KOPT-K1 (cell line): ENCODE data around the gene IGF1R.

Experiments used
- H3K27ac ChIP-seq: fragments of 200-600 bp; sonication (generic); 2 replicates; pipeline ENCODE4 v1.5.1; 2016; ENCODE audit warnings: antibody characterized with exemption, mild to moderate bottlenecking, low read depth, low read length; ENCODE audit not compliant: poor library complexity, severe bottlenecking
- H3K36me3 ChIP-seq: fragments of 200-600 bp; sonication (generic); 2 replicates; pipeline ENCODE4 v1.5.1; 2017; ENCODE audit warnings: antibody characterized with exemption, mild to moderate bottlenecking, low read length, moderate library complexity; ENCODE audit not compliant: insufficient read depth
- H3K9me3 ChIP-seq: fragments of 200-600 bp; sonication (generic); 2 replicates; pipeline ENCODE4 v1.5.1; 2017; ENCODE audit warnings: antibody characterized with exemption, low read length, mild to moderate bottlenecking; ENCODE audit not compliant: insufficient read depth, poor library complexity, severe bottlenecking

IGF1R gene

DNA sequence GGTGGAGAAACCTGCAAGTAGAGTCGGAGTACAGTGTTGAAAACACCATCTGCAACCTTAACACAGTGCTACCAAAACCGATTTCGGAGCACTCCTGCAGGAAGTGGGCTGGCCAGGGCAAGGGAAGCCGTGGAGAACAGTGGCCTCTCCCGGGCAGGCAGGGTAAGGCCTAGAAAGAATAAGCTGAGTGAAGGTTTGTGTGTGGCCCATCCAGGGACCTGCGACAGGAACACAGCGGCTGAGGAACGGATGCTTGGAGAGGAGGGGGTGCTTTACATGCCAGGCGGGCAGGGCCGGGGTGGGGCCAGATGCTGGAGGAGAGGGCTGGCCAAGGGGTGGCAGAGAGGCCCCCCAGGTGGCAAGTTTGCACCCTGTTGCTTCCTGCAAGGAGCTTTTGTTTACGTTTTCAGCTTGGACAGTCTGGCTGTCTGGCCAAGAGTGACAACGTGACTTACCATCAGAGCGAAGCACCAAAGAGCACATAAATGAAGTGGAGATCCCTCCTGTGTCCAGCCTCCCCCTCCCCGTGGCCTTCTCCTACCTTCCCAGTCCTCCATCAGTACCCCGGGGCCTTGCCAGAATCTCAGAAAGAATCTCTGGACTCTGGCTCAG, 202.7 kb downstream of the IGF1R start:
- Histone ChIP-seq H3K9me3 (no peaks in the 10 kb centered on the region), H3K27ac (peak overlapping the region; percentile 90), H3K36me3 (no peaks in the 10 kb centered on the region)

DNA sequence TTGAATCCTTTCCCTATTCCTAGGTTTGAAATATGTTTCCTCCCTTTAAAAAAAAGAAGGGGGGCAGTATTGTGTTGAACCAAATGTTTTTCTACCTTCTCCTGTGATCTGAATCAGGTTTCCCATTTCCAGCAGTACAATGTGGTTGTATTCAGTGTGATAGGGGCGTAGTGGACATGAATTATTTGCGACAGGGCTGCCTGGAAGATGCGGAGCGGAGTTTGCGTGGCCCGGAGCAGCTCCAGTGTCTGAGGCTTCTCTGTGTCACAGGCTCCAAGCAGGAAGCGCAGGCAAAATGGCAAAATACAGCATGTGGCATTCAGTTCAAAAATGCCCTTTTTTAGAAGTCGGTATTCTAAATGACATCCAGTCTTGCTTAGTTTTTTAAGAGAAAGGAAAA, 204.8 kb downstream of the IGF1R start:
- Histone ChIP-seq H3K36me3 (no peaks in the 10 kb centered on the region), H3K9me3 (no peaks in the 10 kb centered on the region), H3K27ac (peak overlapping the region; percentile 90)

DNA sequence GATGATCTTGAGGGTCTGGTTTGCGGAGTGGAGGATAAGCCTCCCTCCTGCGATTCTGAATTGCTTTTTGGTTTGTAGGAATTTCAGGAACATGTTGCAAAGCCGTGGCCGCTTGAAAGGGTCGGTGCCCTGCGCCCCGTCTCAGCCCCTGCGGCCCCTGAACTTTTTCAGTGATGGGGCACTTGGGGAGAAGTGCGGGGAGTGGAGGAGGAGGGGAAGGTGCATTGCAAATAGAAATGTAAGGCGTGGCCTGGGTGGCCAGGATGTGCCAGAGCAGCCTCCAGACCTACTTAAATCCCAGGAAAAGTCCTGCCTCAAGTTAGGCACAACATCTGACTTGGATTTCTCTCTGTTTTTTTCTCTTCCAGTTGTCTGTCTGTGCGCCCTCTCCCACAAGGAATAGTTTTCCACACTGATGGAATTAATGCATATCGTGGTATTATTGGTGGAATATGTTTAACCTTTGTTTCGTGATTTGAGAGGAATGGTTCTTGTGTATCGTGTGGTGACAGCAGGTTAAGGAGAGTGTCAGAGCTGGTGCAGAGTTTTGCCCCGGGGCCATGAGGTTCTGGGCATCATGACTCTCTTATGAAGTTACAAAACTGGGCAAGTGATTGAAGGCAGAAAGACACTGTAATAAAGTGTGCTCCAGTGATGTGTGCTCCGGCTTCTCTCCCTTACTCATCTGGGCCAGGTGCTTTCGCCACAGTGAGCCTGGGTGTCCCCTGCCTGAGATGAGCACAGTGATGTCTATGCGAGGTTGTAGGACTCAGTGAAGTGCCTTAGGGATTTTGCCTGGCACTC, 205.5 kb downstream of the IGF1R start:
- peak overlapping the region; percentile 90 for H3K27ac ChIP-seq
- H3K36me3 ChIP-seq = no peaks in the 10 kb centered on the region
- H3K9me3 ChIP-seq = no peaks in the 10 kb centered on the region

DNA sequence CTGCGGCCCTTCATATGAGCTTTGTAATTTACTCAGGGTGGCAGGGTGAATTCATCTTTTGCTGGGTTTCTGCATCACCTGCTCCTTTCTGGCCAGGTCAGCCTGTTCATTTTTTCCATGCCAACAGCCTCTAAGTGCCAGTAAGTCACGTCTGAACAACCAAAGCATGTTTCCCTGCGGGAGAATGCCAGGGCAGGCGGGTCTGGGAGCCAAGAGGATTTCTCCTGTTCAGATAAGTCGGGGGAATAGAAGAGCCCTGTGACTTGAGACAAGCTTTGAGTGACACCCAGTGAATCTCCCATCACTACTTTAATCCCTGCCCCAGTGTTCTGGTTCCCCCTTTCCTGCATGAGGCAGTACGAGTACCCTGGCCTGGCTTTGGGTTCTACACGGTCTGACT, 206.2 kb downstream of the IGF1R start:
- H3K27ac ChIP-seq = no peak overlapping the region

DNA sequence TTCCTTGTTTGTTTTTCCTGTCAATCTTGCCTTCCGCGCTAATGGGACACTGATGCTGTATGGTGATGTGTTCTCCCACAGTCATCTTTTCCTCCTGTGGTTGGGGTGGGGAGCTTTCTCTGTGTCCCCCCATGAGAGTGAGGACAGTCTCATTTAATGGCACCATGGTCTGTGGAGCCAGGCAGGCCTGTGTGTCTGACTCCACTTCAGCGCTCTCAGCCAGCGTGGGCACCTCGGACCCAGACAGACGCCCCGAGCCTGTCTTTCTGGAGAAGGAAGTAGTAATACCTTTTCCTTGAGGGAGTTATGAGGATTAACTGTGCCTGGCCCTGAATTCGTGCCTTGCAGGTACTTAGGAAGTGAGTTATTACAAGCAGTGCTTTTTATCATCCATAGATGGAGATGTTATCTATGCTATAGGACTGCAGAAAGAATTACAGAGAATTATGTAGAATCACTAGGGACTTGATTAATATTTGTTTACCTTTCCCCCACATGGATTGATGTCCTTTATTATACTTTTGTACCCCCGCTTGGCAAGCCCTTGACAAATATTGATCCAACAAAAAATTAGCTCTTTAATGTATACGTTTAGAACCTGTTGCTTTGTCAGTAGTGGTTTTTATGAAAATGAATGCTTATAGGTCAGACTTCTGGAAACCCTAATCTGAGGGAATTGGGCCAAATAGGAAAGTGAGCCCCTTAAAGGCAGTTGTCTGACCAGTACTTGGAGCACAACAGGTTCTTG, 206.9 kb downstream of the IGF1R start:
- Histone ChIP-seq H3K36me3 (no peaks in the 10 kb centered on the region), H3K27ac (no peak overlapping the region), H3K9me3 (no peaks in the 10 kb centered on the region)

More for the DNA sequence above, 206.2 kb downstream of the IGF1R start:
- Histone ChIP-seq H3K36me3 (no peaks in the 10 kb centered on the region), H3K9me3 (no peaks in the 10 kb centered on the region)

DNA sequence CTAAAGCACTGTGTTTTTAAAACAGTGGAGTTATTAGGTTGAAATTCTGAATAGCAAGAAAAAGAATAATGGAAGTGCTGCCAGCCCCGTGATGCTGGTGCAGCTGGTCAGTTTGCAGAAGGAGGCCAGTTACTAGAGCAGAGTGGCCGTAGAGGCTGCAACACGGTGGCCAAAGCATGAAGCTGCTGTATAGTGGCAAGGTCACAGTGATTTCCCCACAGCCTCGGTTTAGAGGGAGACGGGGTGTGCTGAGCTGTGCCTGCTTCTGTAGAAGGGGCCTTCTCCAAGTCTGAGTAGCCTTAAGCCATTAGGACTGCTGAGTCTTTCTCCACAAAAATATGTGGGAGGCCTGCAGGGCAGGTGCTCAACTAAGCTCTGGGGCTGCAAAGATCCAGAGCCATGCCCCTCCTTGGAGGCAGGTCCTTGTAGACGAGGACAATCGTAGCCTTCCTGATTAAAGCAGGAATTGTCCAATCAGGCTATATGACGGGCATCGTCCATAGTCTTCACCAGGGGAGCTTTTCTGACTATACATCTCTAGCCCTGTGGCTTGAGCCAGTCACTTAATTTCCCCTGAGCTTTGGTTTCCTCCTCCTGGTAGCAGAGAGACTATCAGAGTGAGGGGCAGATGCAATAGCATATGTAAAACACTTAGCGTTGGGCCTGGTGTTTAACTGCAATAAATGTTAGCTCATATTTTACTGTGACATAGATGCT, 207.6 kb downstream of the IGF1R start:
- Histone ChIP-seq H3K27ac (no peak overlapping the region), H3K36me3 (no peaks in the 10 kb centered on the region), H3K9me3 (no peaks in the 10 kb centered on the region)

DNA sequence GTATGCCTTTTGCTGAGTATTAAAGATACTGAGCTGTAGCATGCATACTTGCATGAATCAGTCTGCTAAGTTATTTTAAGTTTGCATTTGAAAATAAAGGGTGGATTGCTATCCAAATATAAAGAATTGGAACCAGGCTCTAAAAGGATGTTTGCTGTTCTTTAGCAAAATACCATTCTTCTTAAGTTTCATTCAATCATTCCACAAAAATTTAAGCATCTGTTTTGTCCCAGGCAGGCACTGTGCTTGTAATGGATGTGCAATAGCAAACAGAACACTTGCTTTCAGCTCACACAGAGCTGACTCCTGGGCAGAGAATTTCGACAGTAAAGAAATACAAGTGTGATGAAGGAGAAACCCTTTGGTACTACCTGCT, 208.2 kb downstream of the IGF1R start:
- H3K27ac ChIP-seq = no peak overlapping the region
- H3K36me3 ChIP-seq = no peaks in the 10 kb centered on the region
- no peaks in the 10 kb centered on the region for H3K9me3 ChIP-seq

DNA sequence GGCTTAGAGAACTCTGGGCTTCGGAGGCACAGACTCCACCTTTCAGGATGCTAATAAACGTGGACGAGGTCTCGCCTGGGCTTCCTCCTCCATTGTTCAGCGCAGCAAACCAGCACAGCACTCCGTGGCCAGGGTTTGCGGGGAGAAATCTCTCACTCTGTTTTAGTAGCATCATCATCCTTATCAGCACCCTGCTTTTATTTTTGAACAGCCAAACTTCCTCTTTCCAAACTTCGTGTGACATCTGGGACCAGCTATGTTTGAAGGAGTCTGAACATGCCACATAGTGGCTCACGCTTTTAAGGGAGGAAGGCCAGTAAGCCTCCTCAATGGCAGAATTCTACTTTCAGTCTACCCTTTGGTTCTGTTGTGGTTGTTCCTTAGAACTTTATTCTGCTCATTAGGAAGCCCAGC, 210.3 kb downstream of the IGF1R start:
- Histone ChIP-seq H3K9me3 (no peaks in the 10 kb centered on the region), H3K36me3 (no peaks in the 10 kb centered on the region), H3K27ac (peak overlapping the region; percentile 63)

DNA sequence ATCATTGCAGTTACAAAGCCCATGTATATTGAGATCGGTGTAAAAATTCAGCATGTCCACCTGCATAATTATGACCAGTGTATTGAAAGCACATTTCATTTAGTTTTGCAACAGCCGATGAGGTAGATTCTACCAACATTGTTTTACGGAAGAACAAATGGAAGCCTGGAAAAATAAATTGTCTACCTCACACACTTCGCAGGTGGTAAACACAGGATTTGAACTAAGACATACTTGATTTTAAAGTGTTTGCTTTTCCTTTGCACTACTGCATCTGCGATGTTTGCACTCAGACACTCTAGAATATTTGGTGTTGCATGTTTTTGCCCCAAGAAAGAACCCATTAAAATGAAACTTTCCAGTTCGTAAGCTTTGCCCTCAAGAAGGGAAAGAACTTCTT, 210.8 kb downstream of the IGF1R start:
- Histone ChIP-seq H3K36me3 (no peaks in the 10 kb centered on the region), H3K27ac (peak overlapping the region; percentile 63), H3K9me3 (no peaks in the 10 kb centered on the region)

DNA sequence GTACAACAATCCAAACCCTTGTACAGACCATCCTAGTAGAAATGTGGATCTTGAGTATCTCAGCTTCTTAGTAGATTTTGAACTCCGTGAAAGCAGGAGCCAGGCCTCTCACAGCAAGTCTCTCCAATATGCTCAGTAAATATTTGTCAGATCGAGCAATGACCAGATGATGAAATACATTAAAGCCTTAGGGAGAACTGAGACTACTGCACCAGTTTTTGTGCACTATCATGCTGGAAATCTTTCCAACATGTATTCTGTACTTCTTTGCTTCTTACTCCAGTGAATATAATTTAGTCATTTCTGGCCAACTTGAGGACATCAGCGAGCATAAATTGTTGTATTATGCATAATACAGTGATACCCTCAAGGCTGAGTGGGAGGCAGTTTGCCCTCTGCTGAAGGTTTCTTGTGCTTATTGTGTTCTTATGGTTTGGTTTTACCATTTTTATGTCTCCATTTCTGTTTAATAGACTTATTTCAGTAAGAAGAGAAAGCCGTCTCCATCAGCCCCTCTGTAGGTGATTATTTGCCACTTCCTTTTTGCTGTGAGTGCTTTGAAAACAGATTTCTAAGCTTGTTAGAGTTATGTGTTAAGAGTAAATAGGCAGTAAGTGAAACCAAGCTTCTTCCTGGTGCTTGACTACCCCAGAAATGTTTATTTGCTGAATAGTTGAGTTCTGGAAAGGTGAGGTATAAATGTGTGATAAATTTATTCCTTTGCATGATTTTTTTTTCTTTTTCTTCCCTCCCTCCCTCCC, 212.1 kb downstream of the IGF1R start:
- Histone ChIP-seq H3K9me3 (no peaks in the 10 kb centered on the region), H3K27ac (peak overlapping the region; percentile 63), H3K36me3 (no peaks in the 10 kb centered on the region)

DNA sequence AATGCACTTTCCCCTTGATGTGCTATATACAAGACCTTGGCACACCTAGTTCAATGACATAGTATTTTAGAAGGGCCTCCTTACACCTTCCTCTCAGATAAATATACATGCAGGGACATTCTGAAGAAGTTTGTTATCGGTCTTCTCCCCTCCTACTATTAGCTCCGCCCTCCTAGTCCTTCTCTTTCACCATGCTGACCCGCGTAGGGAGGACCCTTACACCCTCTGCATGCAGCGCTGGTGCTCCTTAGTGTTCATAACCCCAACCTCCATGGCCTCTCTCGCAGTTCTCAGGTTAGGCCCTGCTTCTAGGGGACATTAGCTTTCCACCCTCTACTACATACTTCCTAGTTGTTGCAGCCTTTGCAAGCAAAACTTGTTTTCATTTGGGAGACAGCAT, 212.8 kb downstream of the IGF1R start:
- Histone ChIP-seq H3K9me3 (no peaks in the 10 kb centered on the region), H3K36me3 (no peaks in the 10 kb centered on the region), H3K27ac (peak overlapping the region; percentile 63)

DNA sequence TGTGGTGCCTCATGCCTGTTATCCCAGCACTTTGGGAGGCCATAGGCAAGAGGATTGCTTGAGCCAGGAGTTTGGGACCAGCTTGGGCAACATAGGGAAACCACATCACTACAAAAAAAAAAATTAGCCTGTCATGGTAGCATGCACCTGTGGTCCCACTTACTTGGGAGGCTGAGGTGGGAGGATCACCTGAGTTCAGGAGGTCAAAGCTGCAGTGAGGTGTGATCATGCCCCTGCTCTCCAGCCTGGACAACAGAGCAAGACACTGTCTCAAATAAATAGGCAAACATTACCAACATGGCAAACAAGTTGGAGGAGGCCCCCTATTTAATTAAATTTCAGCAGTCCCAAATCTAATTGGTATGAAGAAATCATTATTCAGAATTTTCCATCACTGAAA, 215.6 kb downstream of the IGF1R start:
- no peaks in the 10 kb centered on the region for H3K36me3 ChIP-seq
- no peak overlapping the region for H3K27ac ChIP-seq
- no peaks in the 10 kb centered on the region for H3K9me3 ChIP-seq

DNA sequence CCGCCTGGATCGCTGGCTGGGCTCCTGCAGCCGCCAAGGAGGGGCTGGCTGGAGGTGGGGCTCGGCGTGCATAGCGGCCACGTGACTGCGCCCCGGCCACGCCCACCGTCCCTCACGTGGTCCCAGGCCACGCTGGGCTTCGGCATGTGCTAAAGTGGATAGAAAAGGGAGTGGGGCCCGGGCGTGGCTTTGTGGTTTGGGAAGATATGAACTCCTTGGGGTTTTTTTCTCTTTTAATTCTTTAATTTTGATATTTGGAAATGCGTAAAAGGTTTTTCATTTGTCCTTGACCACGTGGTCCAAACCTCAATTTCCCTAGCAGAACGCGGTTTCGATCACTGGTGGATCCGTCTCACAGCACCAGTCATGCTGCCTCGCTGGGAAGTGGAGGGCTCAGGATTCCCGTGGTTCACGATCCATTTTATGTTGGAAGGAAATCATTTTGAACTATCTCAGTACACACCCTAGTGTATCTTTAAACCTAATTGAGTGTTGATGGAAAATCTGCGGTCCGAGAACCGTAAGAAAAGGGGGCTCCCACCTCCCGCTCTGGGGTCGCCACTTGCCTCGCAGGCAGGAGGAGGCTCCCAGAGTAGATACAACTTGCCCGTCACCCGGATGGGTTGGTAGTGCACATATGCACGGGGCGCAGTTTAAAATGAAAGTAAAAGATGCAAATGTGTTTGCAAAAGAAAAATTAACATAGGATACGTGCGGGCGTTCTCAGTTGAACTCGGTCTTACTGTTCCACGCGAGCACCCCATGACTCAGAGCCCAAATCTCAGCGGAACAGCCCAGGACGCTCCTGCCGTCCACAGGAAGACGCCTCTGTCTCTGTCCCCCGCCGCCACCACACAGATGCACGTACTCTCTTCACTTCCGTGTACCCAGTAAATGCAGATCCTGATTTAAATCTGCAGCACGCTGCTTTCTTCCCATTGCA, 217.3 kb downstream of the IGF1R start:
- H3K27ac ChIP-seq = peak overlapping the region; percentile 94
- H3K9me3 ChIP-seq = no peaks in the 10 kb centered on the region
- no peaks in the 10 kb centered on the region for H3K36me3 ChIP-seq
